Measurements from ENCODE around the gene PMEPA1. TPM values are rescaled to one million over a fixed set of nuclear protein-coding genes. Genes with fewer than 3 reads are reported as not detected.

PMEPA1 gene
- total and polyA plus RNA-seq, 10 donors = 4.8 to 15.7 (median 9.2) TPM

GRCh38 chr20:57714409-57715267 lies 4.8 kb upstream of the PMEPA1 start:
- WGBS, 5 donors = 89 to 97% (median 92%) methylated on average over 15 to 23 of the region's 23 CpGs
- Histone ChIP-seq H3K36me3 (no peaks in the 10 kb centered on the region), H3K27me3 (replicated peaks in 1 of 7) (peaks cover 0 to 21% (median 2%) of the 10 kb centered on the region in 7 donors), H3K9me3 (no peaks in the 10 kb centered on the region), H3K4me3 (no peak overlapping the region), H3K4me1 (peaks cover 3 to 60% (median 32%) of the 10 kb centered on the region in 6 donors), H3K27ac (no peak overlapping the region)
- TF ChIP-seq POLR2A (IDR thresholded peaks at IDR 0.05) = no peak
- TF ChIP-seq CTCF (IDR thresholded peaks at IDR 0.05 in 8 of 11, conservative IDR thresholded peaks at IDR 0.05 in 3 of 11) = no peak
- intact Hi-C loops (cut with DNase I; ENCODE audit: low total_unique reads) = no loop called here
- DNase-seq = no peak

- Histone ChIP-seq H3K9me3 (no peaks in the 10 kb centered on the region), H3K27ac (no peak overlapping the region), H3K27me3 (replicated peaks in 1 of 7) (peaks cover 0 to 22% (median 2%) of the 10 kb centered on the region in 7 donors), H3K4me1 (peaks cover 3 to 56% (median 27%) of the 10 kb centered on the region in 6 donors), H3K36me3 (no peaks in the 10 kb centered on the region), H3K4me3 (no peak overlapping the region)
- WGBS, 5 donors = 84 to 92% (median 84%) methylated on average over 7 to 8 of the region's 8 CpGs
- intact Hi-C loops (cut with DNase I; ENCODE audit: low total_unique reads) = no loop called here
- no peak for TF ChIP-seq POLR2AphosphoS5 (IDR thresholded peaks at IDR 0.05)
- no peak for TF ChIP-seq CTCF (IDR thresholded peaks at IDR 0.05 in 8 of 11, conservative IDR thresholded peaks at IDR 0.05 in 3 of 11)
- no peak for TF ChIP-seq POLR2A (IDR thresholded peaks at IDR 0.05)
- DNase-seq = no peak
These were observed 4.1 kb upstream of the PMEPA1 start for GRCh38 chr20:57713951-57714350.

- Histone ChIP-seq H3K4me3 (no peak overlapping the region), H3K9me3 (no peaks in the 10 kb centered on the region), H3K27ac (no peak overlapping the region), H3K4me1 (peaks cover 4 to 56% (median 27%) of the 10 kb centered on the region in 6 donors), H3K36me3 (no peaks in the 10 kb centered on the region), H3K27me3 (replicated peaks in 1 of 7) (peaks cover 0 to 27% (median 2%) of the 10 kb centered on the region in 7 donors)
- intact Hi-C loops (cut with DNase I; ENCODE audit: low total_unique reads) = no loop called here
- no peak for TF ChIP-seq CTCF (IDR thresholded peaks at IDR 0.05 in 8 of 11, conservative IDR thresholded peaks at IDR 0.05 in 3 of 11)
- TF ChIP-seq POLR2AphosphoS5 (IDR thresholded peaks at IDR 0.05) = no peak
- TF ChIP-seq POLR2A (IDR thresholded peaks at IDR 0.05) = no peak
- WGBS, 5 donors = 55 to 75% (median 68%) methylated on average over 10 of the region's 10 CpGs
- no peak for DNase-seq
These were observed 3.7 kb upstream of the PMEPA1 start for GRCh38 chr20:57713505-57713903.

- TF ChIP-seq POLR2A (IDR thresholded peaks at IDR 0.05) = no peak
- H3K4me3 ChIP-seq = no peak overlapping the region
- WGBS, 5 donors = 68 to 90% (median 78%) methylated on average over 5 of the region's 5 CpGs
- no peaks in the 10 kb centered on the region for H3K9me3 ChIP-seq
- H3K27ac ChIP-seq = no peak overlapping the region
- DNase-seq = no peak
- H3K4me1 ChIP-seq = peaks cover 9 to 56% (median 26%) of the 10 kb centered on the region in 6 donors
- H3K27me3 ChIP-seq (replicated peaks in 1 of 7) = peaks cover 0 to 32% (median 2%) of the 10 kb centered on the region in 7 donors
- H3K36me3 ChIP-seq = no peaks in the 10 kb centered on the region
- intact Hi-C loops (cut with DNase I; ENCODE audit: low total_unique reads) = no loop called here
These were observed 3.2 kb upstream of the PMEPA1 start for GRCh38 chr20:57712851-57713504.
